SK-N-DZ (cell line): ENCODE measurements around the gene EXOC3.
"Not testable (repeated sequence)": the region's sequence is repeated elsewhere in the genome, so short reads cannot be mapped to it uniquely, and the experiment has no call there.

Experiments used
- DNase-seq: peaks from one replicate; pipeline ENCODE4 v3.0.0-alpha.2; 2015; ENCODE audit warnings: low spot score

Gene EXOC3

GRCh38 chr5:485113-485945 is 42.4 kb downstream of the EXOC3 start:
- no peak for DNase-seq

- no peak for DNase-seq
These were observed 43.0 kb downstream of the EXOC3 start for GRCh38 chr5:485946-486491.

- DNase-seq = not testable (repeated sequence)
These were observed 43.6 kb downstream of the EXOC3 start for GRCh38 chr5:486597-486996.

- DNase-seq = no peak
These were observed 45.3 kb downstream of the EXOC3 start for GRCh38 chr5:488241-488640.

- peak; percentile 53 for DNase-seq
These were observed 46.0 kb downstream of the EXOC3 start for GRCh38 chr5:488744-489688.

- DNase-seq = no peak
These were observed 46.7 kb downstream of the EXOC3 start for GRCh38 chr5:489689-490080.

GRCh38 chr5:490116-491106 is 47.4 kb downstream of the EXOC3 start:
- DNase-seq = no peak

GRCh38 chr5:491119-491855 is 48.3 kb downstream of the EXOC3 start:
- DNase-seq = no peak

- no peak for DNase-seq
These were observed 48.8 kb downstream of the EXOC3 start for GRCh38 chr5:491856-492155.

GRCh38 chr5:492314-492893 is 49.4 kb downstream of the EXOC3 start:
- no peak for DNase-seq

- DNase-seq = no peak
These were observed 50.2 kb downstream of the EXOC3 start for GRCh38 chr5:493119-493701.

- DNase-seq = no peak
These were observed 50.8 kb downstream of the EXOC3 start for GRCh38 chr5:493758-494157.

- DNase-seq = no peak
These were observed 51.8 kb downstream of the EXOC3 start for GRCh38 chr5:494667-495255.

GRCh38 chr5:496028-496427 is 53.1 kb downstream of the EXOC3 start:
- DNase-seq = no peak

- DNase-seq = no peak
These were observed 54.2 kb downstream of the EXOC3 start for GRCh38 chr5:497090-497700.

- DNase-seq = no peak
These were observed 55.0 kb downstream of the EXOC3 start for GRCh38 chr5:497871-498509.

GRCh38 chr5:499233-500209 is 56.5 kb downstream of the EXOC3 start:
- DNase-seq = no peak
